ENCODE results near the gene RIN1.

RIN1 gene

GRCh38 chr11:66335531-66336233 lies 552 bp downstream of the RIN1 start:
- DNase-seq (ENCODE audit: low read depth in 2 of 2, low spot score in 1 of 2), result no peak

GRCh38 chr11:66334605-66335442 lies 1.4 kb downstream of the RIN1 start:
- DNase-seq (ENCODE audit: low read depth in 2 of 2, low spot score in 1 of 2), result no peak

- no peak for DNase-seq (ENCODE audit: low read depth in 2 of 2, low spot score in 1 of 2)
Measured at GRCh38 chr11:66333896-66334604, 2.2 kb downstream of the RIN1 start.

- no peak for DNase-seq (ENCODE audit: low read depth in 2 of 2, low spot score in 1 of 2)
Measured at GRCh38 chr11:66333220-66333877, 2.9 kb downstream of the RIN1 start.

GRCh38 chr11:66332371-66333219 lies 3.6 kb downstream of the RIN1 start:
- DNase-seq (ENCODE audit: low read depth in 2 of 2, low spot score in 1 of 2), result no peak

GRCh38 chr11:66331542-66332370 lies 4.5 kb downstream of the RIN1 start:
- DNase-seq (ENCODE audit: low read depth in 2 of 2, low spot score in 1 of 2), result no peak

- DNase-seq (ENCODE audit: low read depth in 2 of 2, low spot score in 1 of 2), result no peak
Measured at GRCh38 chr11:66330931-66331330, 5.3 kb downstream of the RIN1 start.

GRCh38 chr11:66329165-66329673 lies 7.0 kb downstream of the RIN1 start:
- DNase-seq (ENCODE audit: low read depth in 2 of 2, low spot score in 1 of 2), result no peak

GRCh38 chr11:66328302-66329144 lies 7.7 kb downstream of the RIN1 start:
- DNase-seq (ENCODE audit: low read depth in 2 of 2, low spot score in 1 of 2), result peak; percentile 63 to 67

- no peak for DNase-seq (ENCODE audit: low read depth in 2 of 2, low spot score in 1 of 2)
Measured at GRCh38 chr11:66328031-66328301, 8.3 kb downstream of the RIN1 start.

- DNase-seq (ENCODE audit: low read depth in 2 of 2, low spot score in 1 of 2), result no peak
Measured at GRCh38 chr11:66327171-66328030, 8.8 kb downstream of the RIN1 start.

GRCh38 chr11:66326261-66327111 lies 9.7 kb downstream of the RIN1 start:
- no peak for DNase-seq (ENCODE audit: low read depth in 2 of 2, low spot score in 1 of 2)

- no peak for DNase-seq (ENCODE audit: low read depth in 2 of 2, low spot score in 1 of 2)
Measured at GRCh38 chr11:66325263-66325671, 11.0 kb downstream of the RIN1 start.

- DNase-seq (ENCODE audit: low read depth in 2 of 2, low spot score in 1 of 2), result no peak
Measured at GRCh38 chr11:66324664-66325063, 11.6 kb downstream of the RIN1 start.

GRCh38 chr11:66323684-66324083 lies 12.6 kb downstream of the RIN1 start:
- DNase-seq (ENCODE audit: low read depth in 2 of 2, low spot score in 1 of 2), result no peak

- DNase-seq (ENCODE audit: low read depth in 2 of 2, low spot score in 1 of 2), result no peak
Measured at GRCh38 chr11:66322732-66323427, 13.4 kb downstream of the RIN1 start.
